Lower leg skin (tissue), 4 donors: ENCODE results near the gene RABGGTA. TPM values are rescaled to one million over a fixed set of nuclear protein-coding genes. Genes with fewer than 3 reads are reported as not detected.
A peak's percentile ranks its signal among the peaks of the same experiment; 100 is the strongest.

Experiments
- DNase-seq, 2 donors: peaks; one replicate each; pipeline ENCODE4 v3.0.0-alpha.2; 2019; ENCODE audit warnings: low spot score in 2 of 2
- H3K4me3 ChIP-seq: fragments of 200-600 bp; sonication (generic); 2 replicates; pipeline ENCODE4 v1.5.1; 2017; ENCODE audit warnings: mild to moderate bottlenecking, low read depth; ENCODE audit not compliant: poor library complexity, severe bottlenecking
- CTCF ChIP-seq, 3 donors: fragments of 450-650 bp; IDR thresholded peaks; one replicate each; pipeline ENCODE4 v1.5.1; 2016; ENCODE audit warnings: antibody characterized with exemption in 3 of 3, mild to moderate bottlenecking in 3 of 3, moderate library complexity in 2 of 3
- POLR2A ChIP-seq, 2 donors: fragments of 450-650 bp; IDR thresholded peaks; one replicate each; pipeline ENCODE4 v1.6.1; 2016 to 2017; ENCODE audit warnings: antibody characterized with exemption in 2 of 2, mild to moderate bottlenecking in 1 of 2, moderate library complexity in 1 of 2
- WGBS, 2 donors: methylation state at CpG; one replicate each; pipeline ENCODE4 v1.1.5; 2018; 5-methylcytosine and 5-hydroxymethylcytosine counted together
- intact Hi-C: fragments of 100-400 bp; cut with DNase I; formaldehyde crosslinking; loops from one replicate; pipeline ENCODE4 v1.15.0; 2023; ENCODE audit warnings: low total_unique reads
- total RNA-seq, 4 donors: library from RNA; depleted of rRNA; stranded (reverse); fragments of >200 nt; gene quantifications; one replicate each; pipeline ENCODE4 v1.1.0, GENCODE V29; 2016

Gene RABGGTA
- total RNA-seq, 4 donors from 2014 or later = 35.5 to 69.4 (median 44.7) TPM

- peak in 1 of 2 donors; percentile 63 for DNase-seq
- H3K4me3 ChIP-seq = no peak overlapping the region
- intact Hi-C loops = no loop called here
- no peak for TF ChIP-seq POLR2A (IDR thresholded peaks at IDR 0.05)
- TF ChIP-seq CTCF (IDR thresholded peaks at IDR 0.05) = no peak
- WGBS, 2 donors = 86 to 90% methylated on average over 5 of the region's 5 CpGs
Observed at GRCh38 chr14:24238527-24239037, 32.8 kb downstream of the RABGGTA start.

GRCh38 chr14:24238123-24238522 is 33.3 kb downstream of the RABGGTA start:
- WGBS, 2 donors = 63 to 76% methylated on average over 5 of the region's 5 CpGs

DNA sequence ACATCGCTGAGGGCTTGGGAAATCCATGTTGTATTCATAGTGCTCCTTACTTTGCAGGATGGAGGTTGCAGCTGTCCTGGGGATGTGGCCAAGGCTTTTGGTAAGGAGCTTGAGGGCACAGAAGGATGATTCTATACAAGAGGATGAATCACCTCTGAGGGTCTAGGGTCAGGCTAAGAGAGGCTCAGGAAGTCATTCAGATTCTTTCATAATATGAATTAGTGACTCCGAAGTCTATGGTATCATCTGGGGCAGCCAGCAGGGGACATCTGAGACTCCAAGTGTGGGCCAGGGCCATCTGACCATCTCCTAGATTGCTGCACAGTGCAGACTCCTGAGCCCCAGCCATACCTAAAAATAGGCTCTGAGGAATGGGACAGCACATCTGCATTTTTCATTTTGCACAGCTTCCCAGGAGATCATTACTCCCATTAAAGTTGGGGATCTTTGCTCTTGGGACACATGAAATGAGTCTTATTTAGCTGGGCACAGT is 33.9 kb downstream of the RABGGTA start:
- 87 to 94% methylated on average over 2 of the region's 2 CpGs for WGBS, 2 donors
- no peak overlapping the region for H3K4me3 ChIP-seq
- no peak for TF ChIP-seq CTCF (IDR thresholded peaks at IDR 0.05)
- no peak for TF ChIP-seq POLR2A (IDR thresholded peaks at IDR 0.05)
- intact Hi-C loops = no loop called here
- DNase-seq = peak in 1 of 2 donors; percentile 26

More at GRCh38 chr14:24238123-24238522, 33.3 kb downstream of the RABGGTA start:
- H3K4me3 ChIP-seq = no peak overlapping the region
- TF ChIP-seq POLR2A (IDR thresholded peaks at IDR 0.05) (no peak), CTCF (IDR thresholded peaks at IDR 0.05) (no peak)
- intact Hi-C loops = no loop called here
- DNase-seq = peak in 1 of 2 donors; percentile 74

DNA sequence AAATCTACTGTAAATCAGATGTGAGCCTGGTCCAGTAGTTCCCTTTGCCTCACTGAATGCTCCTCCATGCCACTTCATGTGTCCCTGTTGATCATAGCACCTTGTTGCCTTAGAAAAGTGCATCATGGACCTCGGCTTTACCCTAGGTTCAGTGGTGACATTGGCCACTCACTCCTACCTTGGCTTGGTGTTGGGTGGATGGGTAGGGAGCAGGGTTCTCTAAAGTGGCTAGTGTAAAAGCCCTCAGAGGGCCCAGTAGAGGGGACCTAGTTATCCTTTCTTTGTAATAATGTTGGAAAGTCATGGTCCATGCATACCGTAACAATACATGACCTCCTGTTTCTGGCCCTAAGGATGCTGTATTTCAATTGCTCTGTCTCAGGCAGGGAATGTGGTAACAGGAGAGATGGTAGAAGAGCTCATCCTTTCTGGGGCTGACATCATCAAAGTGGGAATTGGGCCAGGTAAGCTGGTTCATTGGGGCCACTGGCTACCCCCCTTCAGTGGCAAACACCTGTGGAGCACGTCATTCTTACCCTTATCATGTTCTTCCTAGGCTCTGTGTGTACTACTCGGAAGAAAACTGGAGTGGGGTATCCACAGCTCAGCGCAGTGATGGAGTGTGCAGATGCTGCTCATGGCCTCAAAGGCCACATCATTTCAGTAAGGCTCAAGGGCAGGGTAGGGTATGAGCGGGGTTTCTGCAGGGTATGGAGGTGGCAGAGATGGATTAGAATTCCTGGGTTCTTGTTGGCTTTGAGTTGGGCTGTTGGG is 34.5 kb downstream of the RABGGTA start:
- peak in 1 of 2 donors; percentile 63 for DNase-seq
- WGBS, 2 donors = 92 to 95% methylated on average over 6 of the region's 6 CpGs
- intact Hi-C loops = no loop called here
- H3K4me3 ChIP-seq = no peak overlapping the region
- no peak for TF ChIP-seq CTCF (IDR thresholded peaks at IDR 0.05)
- TF ChIP-seq POLR2A (IDR thresholded peaks at IDR 0.05) = no peak

DNA sequence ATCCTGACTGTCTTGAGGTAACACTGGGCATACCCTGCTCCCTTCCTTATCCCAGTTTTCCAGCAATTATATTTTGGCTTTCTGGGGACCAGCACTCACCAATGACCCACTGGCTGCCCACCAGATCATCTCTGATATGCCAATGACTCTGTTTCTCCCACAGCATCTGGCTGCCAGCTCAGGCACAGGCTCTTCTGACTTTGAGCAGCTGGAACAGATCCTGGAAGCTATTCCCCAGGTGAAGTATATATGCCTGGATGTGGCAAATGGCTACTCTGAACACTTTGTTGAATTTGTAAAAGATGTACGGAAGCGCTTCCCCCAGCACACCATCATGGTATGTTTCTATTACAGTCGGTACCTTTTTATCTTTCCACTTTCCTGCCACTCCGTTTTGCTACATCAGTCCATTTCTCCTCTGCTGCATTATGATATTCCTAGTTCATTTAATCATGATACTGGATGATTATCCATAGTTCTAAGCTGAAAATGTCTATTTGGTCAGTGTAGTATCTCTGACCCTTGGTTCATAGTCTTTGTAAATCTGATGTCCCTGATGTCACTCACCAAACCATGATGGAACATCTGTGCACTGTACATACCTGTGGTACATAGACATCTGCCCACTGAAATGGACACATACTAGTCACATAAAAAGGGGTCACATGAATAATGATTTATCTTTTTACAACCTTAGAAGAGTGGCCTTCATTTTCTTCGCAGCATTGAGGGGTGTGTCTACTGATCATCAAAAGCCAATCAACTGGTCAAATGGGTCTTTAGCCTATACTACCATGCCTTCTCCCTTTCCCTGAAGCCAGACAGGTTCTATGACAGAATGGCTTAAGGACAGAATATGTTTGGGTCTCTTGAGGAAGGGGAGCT is 35.4 kb downstream of the RABGGTA start:
- no peak for DNase-seq
- intact Hi-C loops = loop anchor here (2.0 kb wide), 1 partner anchor 205 kb away; no protein-coding TSS in a partner anchor
- TF ChIP-seq POLR2A (IDR thresholded peaks at IDR 0.05) (no peak), CTCF (IDR thresholded peaks at IDR 0.05) (no peak)
- no peak overlapping the region for H3K4me3 ChIP-seq
- WGBS, 2 donors = 90 to 95% methylated on average over 5 of the region's 5 CpGs
